NT2/D1 (cell line): ENCODE data around the gene SLC16A6.

Experiments
- DNase-seq: peaks from one replicate; pipeline ENCODE4 v3.0.0-alpha.2; 2011; ENCODE audit warnings: low read depth, low spot score
- H3K27me3 ChIP-seq: 2 replicates; pipeline ENCODE4 v1.6.0; 2011; ENCODE audit warnings: mild to moderate bottlenecking; ENCODE audit not compliant: insufficient read length, insufficient read depth
- H3K36me3 ChIP-seq: 2 replicates; pipeline ENCODE4 v1.6.1; 2011; ENCODE audit warnings: mild to moderate bottlenecking, low read length, mixed read lengths; ENCODE audit not compliant: insufficient read depth, insufficient read length
- H3K4me1 ChIP-seq: 2 replicates; pipeline ENCODE4 v1.5.1; 2011; ENCODE audit not compliant: insufficient read depth, insufficient read length
- H3K4me3 ChIP-seq: 2 replicates; pipeline ENCODE4 v1.5.1; 2011; ENCODE audit warnings: low read depth; ENCODE audit not compliant: insufficient read length
- H3K9ac ChIP-seq: 2 replicates; pipeline ENCODE4 v1.6.0; 2011; ENCODE audit warnings: low read depth; ENCODE audit not compliant: insufficient read length
- H3K9me3 ChIP-seq: 2 replicates; pipeline ENCODE4 v1.5.1; 2011; ENCODE audit warnings: mild to moderate bottlenecking, low read length; ENCODE audit not compliant: insufficient read depth
- SUZ12 ChIP-seq: IDR thresholded peaks from 2 replicates; pipeline ENCODE4 v1.6.1; 2011; ENCODE audit not compliant: insufficient read length, insufficient read depth; ENCODE audit errors: extremely low read depth
- YY1 ChIP-seq: IDR thresholded peaks from 2 replicates; pipeline ENCODE4 v1.6.1; 2011; ENCODE audit not compliant: insufficient read length, insufficient read depth
- ZNF274 ChIP-seq: IDR thresholded peaks from 2 replicates; pipeline ENCODE4 v1.6.1; 2011; ENCODE audit warnings: mild to moderate bottlenecking, low read depth, low read length

The SLC16A6 gene

GRCh38 chr17:68293490-68294195 lies 2.7 kb upstream of the SLC16A6 start:
- TF ChIP-seq ZNF274, result no peak
- no peak for TF ChIP-seq SUZ12
- Histone ChIP-seq H3K4me3 (no peak overlapping the region), H3K9me3 (no peaks in the 10 kb centered on the region), H3K4me1 (peaks cover 18% of the 10 kb centered on the region), H3K36me3 (no peaks in the 10 kb centered on the region), H3K9ac (peak overlapping the region; percentile 11), H3K27me3 (peaks cover 24% of the 10 kb centered on the region)
- DNase-seq, result no peak

GRCh38 chr17:68292689-68293040 lies 1.7 kb upstream of the SLC16A6 start:
- Histone ChIP-seq H3K4me3 (peak overlapping the region; percentile 72), H3K9me3 (no peaks in the 10 kb centered on the region), H3K36me3 (no peaks in the 10 kb centered on the region), H3K4me1 (peaks cover 18% of the 10 kb centered on the region), H3K9ac (peak overlapping the region; percentile 73), H3K27me3 (peaks cover 27% of the 10 kb centered on the region)
- DNase-seq, result no peak
- TF ChIP-seq YY1, result no peak
- no peak for TF ChIP-seq SUZ12
- TF ChIP-seq ZNF274, result no peak

DNA sequence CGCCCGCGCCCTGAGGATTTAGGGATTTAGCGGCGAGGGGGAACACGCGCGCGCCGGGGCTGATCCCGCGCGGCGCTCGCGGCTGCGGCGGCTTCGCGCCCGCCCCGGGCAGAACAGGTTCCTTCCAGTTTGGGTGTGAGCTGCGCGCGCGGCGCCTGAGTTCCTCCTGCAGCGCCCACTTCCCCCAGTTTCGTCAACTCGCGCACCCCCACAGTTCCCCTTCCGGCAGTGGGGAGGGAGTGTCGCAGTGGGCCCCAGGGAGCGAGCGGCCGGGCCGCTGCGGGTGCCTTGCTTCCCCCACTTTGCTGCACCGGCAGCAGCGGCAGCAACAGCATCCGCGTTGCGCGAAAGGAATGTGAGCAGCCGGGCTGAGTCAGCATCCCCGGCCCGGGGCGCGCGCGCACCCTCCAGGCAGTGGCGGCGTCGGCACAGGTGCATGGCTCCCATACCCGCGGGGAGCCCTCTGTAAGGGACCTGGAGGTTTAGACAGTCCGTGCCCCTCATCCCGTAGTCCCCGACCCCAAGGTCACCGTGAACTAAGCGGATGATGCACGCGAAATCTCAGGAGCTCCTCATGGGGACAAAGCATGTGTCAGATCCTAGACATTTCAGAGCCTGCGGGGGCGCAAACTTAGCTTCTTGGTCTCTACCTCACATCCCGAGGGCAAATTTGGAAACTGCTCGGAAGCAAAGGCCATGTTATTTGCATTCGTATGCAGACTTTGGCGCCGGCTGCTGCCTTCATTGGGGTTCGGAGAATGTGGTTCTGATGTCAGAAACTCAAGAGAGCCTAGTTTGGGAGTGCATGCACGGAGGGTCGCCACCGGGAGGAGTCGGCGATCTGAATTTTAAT lies 1.1 kb upstream of the SLC16A6 start:
- peaks cover 18% of the 10 kb centered on the region for H3K4me1 ChIP-seq
- peak overlapping the region; percentile 84 for H3K9ac ChIP-seq
- no peaks in the 10 kb centered on the region for H3K36me3 ChIP-seq
- H3K4me3 ChIP-seq, result peak overlapping the region; percentile 72
- H3K9me3 ChIP-seq, result no peaks in the 10 kb centered on the region
- no peak for DNase-seq
- TF ChIP-seq ZNF274 (no peak), SUZ12 (no peak), YY1 (no peak)
- peaks cover 27% of the 10 kb centered on the region for H3K27me3 ChIP-seq

GRCh38 chr17:68290268-68290954 lies 516 bp downstream of the SLC16A6 start:
- H3K9me3 ChIP-seq, result no peaks in the 10 kb centered on the region
- TF ChIP-seq SUZ12, result no peak
- no peak for TF ChIP-seq ZNF274
- no peak for TF ChIP-seq YY1
- peak overlapping the region; percentile 68 for H3K9ac ChIP-seq
- H3K36me3 ChIP-seq, result no peaks in the 10 kb centered on the region
- peaks cover 14% of the 10 kb centered on the region for H3K4me1 ChIP-seq
- peaks cover 27% of the 10 kb centered on the region for H3K27me3 ChIP-seq
- no peak for DNase-seq
- peak overlapping the region; percentile 54 for H3K4me3 ChIP-seq

- Histone ChIP-seq H3K9ac (no peak overlapping the region), H3K9me3 (no peaks in the 10 kb centered on the region), H3K4me3 (peak overlapping the region; percentile 54), H3K4me1 (peaks cover 14% of the 10 kb centered on the region), H3K36me3 (no peaks in the 10 kb centered on the region), H3K27me3 (peaks cover 27% of the 10 kb centered on the region)
- DNase-seq, result no peak
- TF ChIP-seq SUZ12 (no peak), YY1 (no peak), ZNF274 (no peak)
Measured at GRCh38 chr17:68289936-68290267, 1.0 kb downstream of the SLC16A6 start.

- peaks cover 27% of the 10 kb centered on the region for H3K27me3 ChIP-seq
- no peak for DNase-seq
- H3K36me3 ChIP-seq, result no peaks in the 10 kb centered on the region
- peaks cover 9% of the 10 kb centered on the region for H3K4me1 ChIP-seq
- peak overlapping the region; percentile 42 for H3K9ac ChIP-seq
- no peaks in the 10 kb centered on the region for H3K9me3 ChIP-seq
- TF ChIP-seq SUZ12 (no peak), ZNF274 (no peak), YY1 (no peak)
- H3K4me3 ChIP-seq, result no peak overlapping the region
Measured at GRCh38 chr17:68289473-68289872, 1.5 kb downstream of the SLC16A6 start.

GRCh38 chr17:68288804-68289203 lies 2.1 kb downstream of the SLC16A6 start:
- TF ChIP-seq ZNF274, result no peak
- no peak for TF ChIP-seq YY1
- TF ChIP-seq SUZ12, result no peak
- DNase-seq, result no peak
- Histone ChIP-seq H3K9me3 (no peaks in the 10 kb centered on the region), H3K27me3 (peaks cover 27% of the 10 kb centered on the region), H3K9ac (no peak overlapping the region), H3K4me3 (no peak overlapping the region), H3K36me3 (no peaks in the 10 kb centered on the region), H3K4me1 (peaks cover 7% of the 10 kb centered on the region)
